Measurements from ENCODE around the gene PAK6. TPM values are rescaled to one million over a fixed set of nuclear protein-coding genes. Genes with fewer than 3 reads are reported as not detected.

The PAK6 gene
- total RNA-seq, 1 donor from 2014 or later, result 10.1 TPM

- H3K9me3 Mint-ChIP-seq, result no peaks in the 10 kb centered on the region
- DNase-seq (ENCODE audit: low spot score in 2 of 2, unreplicated experiment in 2 of 2), result no peak
- H3K36me3 Mint-ChIP-seq, result no peaks in the 10 kb centered on the region
- H3K27ac Mint-ChIP-seq, result no peak overlapping the region
- no peak for TF ChIP-seq CTCF (IDR thresholded peaks at IDR 0.05; ENCODE audit: unreplicated experiment)
- H3K27me3 Mint-ChIP-seq (ENCODE audit: low read depth), result peaks cover 4% of the 10 kb centered on the region
- H3K4me3 Mint-ChIP-seq, result no peak overlapping the region
- peaks cover 37% of the 10 kb centered on the region for H3K4me1 Mint-ChIP-seq
These were observed 3.7 kb downstream of the PAK6 start for GRCh38 chr15:40242601-40243000.

GRCh38 chr15:40243126-40243810 is 4.4 kb downstream of the PAK6 start:
- Mint-ChIP-seq H3K9me3 (no peaks in the 10 kb centered on the region), H3K27me3 (ENCODE audit: low read depth) (peaks cover under 1% of the 10 kb centered on the region), H3K27ac (no peak overlapping the region), H3K36me3 (no peaks in the 10 kb centered on the region), H3K4me1 (peaks cover 34% of the 10 kb centered on the region), H3K4me3 (no peak overlapping the region)
- TF ChIP-seq CTCF (IDR thresholded peaks at IDR 0.05; ENCODE audit: unreplicated experiment), result no peak
- no peak for DNase-seq (ENCODE audit: low spot score in 2 of 2, unreplicated experiment in 2 of 2)

GRCh38 chr15:40244961-40245523 is 6.2 kb downstream of the PAK6 start:
- Mint-ChIP-seq H3K27me3 (ENCODE audit: low read depth) (no peaks in the 10 kb centered on the region), H3K27ac (peak overlapping the region; percentile 81), H3K9me3 (no peaks in the 10 kb centered on the region), H3K36me3 (no peaks in the 10 kb centered on the region), H3K4me3 (no peak overlapping the region), H3K4me1 (peaks cover 24% of the 10 kb centered on the region)
- TF ChIP-seq CTCF (IDR thresholded peaks at IDR 0.05; ENCODE audit: unreplicated experiment), result no peak
- DNase-seq (ENCODE audit: low spot score in 2 of 2, unreplicated experiment in 2 of 2), result peak in 1 of 2 experiments; percentile 46

GRCh38 chr15:40245666-40246450 is 7.0 kb downstream of the PAK6 start:
- Mint-ChIP-seq H3K36me3 (no peaks in the 10 kb centered on the region), H3K9me3 (no peaks in the 10 kb centered on the region), H3K27me3 (ENCODE audit: low read depth) (peaks cover 3% of the 10 kb centered on the region), H3K4me1 (peaks cover 17% of the 10 kb centered on the region), H3K4me3 (no peak overlapping the region), H3K27ac (peak overlapping the region; percentile 81)
- no peak for DNase-seq (ENCODE audit: low spot score in 2 of 2, unreplicated experiment in 2 of 2)
- TF ChIP-seq CTCF (IDR thresholded peaks at IDR 0.05; ENCODE audit: unreplicated experiment), result no peak

GRCh38 chr15:40246496-40247280 is 7.8 kb downstream of the PAK6 start:
- Mint-ChIP-seq H3K27ac (peak overlapping the region; percentile 47), H3K27me3 (ENCODE audit: low read depth) (peaks cover 11% of the 10 kb centered on the region), H3K4me1 (peaks cover 17% of the 10 kb centered on the region), H3K36me3 (no peaks in the 10 kb centered on the region), H3K9me3 (no peaks in the 10 kb centered on the region), H3K4me3 (no peak overlapping the region)
- TF ChIP-seq CTCF (IDR thresholded peaks at IDR 0.05; ENCODE audit: unreplicated experiment), result no peak
- DNase-seq (ENCODE audit: low spot score in 2 of 2, unreplicated experiment in 2 of 2), result no peak
